AG04449 (cell line): ENCODE measurements around the gene SLC37A3.

Experiments used
- CTCF ChIA-PET: fragments of 350-600 bp; formaldehyde crosslinking; extraction: SDS; loops from one replicate; lab custom pipeline; 2021; ENCODE audit warnings: antibody characterized with exemption; lab: Yijun Ruan, JAX
- POLR2A ChIA-PET: fragments of 400-600, 350-600 bp; formaldehyde crosslinking; extraction: SDS; loops from one replicate; lab custom pipeline; 2020; ENCODE audit warnings: antibody characterized with exemption, inconsistent platforms; lab: Yijun Ruan, JAX
- DNase-seq: peaks from one replicate; pipeline ENCODE4 v3.0.0-alpha.2; 2010; ENCODE audit warnings: low read depth, low spot score
- H3K4me3 ChIP-seq: 2 replicates; pipeline ENCODE4 v1.5.1; 2011; ENCODE audit warnings: low read depth, mild to moderate bottlenecking, control low read depth, low read length
- TF ChIP-seq, protein P1 (sequence below): IDR thresholded peaks from one replicate; pipeline ENCODE4 v1.5.1; 2011; ENCODE audit warnings: mild to moderate bottlenecking, moderate library complexity, low read length, control low read depth, inconsistent platforms; ENCODE audit not compliant: insufficient read depth; ENCODE audit errors: missing control alignments

Gene SLC37A3

DNA sequence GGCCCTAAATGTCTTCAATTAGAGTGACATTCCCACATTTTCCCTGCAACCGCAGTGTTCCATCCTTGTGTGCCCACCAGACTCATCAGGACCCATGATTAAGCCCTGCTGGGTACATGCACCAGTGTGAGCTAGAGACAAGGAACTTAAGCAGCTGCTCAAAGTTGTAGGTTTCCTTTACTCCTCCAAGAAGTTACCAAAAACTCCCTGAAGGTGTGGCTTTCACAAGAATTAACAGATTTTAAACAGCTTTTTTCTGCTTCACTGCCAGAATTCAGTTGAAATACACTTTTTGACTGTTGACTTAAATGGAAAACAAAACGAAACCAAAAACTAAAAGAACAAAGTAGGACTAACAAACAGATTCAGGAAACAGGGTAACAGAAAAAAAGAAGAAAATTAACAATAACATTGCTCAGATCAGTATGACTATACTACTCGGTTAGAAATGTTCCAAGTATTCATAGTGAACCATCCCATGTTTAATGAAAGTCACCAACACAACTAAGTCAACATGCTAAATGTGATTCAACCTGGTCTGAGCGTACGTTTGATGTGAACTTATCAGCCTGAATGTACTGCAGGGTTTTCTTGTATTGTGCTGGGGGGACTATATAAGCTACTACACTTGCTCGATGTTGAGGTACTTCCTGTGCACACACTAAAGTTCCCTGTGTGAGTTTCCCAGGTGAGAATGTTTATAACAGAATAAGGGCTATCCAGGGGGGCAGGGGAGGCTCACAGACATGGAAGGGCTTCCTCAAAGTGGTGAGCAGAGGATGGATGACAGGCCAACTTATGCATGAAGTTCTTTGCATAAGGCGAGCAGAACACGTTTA, 22.2 kb downstream of the SLC37A3 start:
- TF ChIP-seq, protein P1, sequence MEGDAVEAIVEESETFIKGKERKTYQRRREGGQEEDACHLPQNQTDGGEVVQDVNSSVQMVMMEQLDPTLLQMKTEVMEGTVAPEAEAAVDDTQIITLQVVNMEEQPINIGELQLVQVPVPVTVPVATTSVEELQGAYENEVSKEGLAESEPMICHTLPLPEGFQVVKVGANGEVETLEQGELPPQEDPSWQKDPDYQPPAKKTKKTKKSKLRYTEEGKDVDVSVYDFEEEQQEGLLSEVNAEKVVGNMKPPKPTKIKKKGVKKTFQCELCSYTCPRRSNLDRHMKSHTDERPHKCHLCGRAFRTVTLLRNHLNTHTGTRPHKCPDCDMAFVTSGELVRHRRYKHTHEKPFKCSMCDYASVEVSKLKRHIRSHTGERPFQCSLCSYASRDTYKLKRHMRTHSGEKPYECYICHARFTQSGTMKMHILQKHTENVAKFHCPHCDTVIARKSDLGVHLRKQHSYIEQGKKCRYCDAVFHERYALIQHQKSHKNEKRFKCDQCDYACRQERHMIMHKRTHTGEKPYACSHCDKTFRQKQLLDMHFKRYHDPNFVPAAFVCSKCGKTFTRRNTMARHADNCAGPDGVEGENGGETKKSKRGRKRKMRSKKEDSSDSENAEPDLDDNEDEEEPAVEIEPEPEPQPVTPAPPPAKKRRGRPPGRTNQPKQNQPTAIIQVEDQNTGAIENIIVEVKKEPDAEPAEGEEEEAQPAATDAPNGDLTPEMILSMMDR = no peak
- CTCF ChIA-PET = interaction anchor here (1.6 kb wide), 1 partner anchor 10 kb away, joined by 5 read pairs; no protein-coding TSS in a partner anchor
- POLR2A ChIA-PET = no interaction called here

DNA sequence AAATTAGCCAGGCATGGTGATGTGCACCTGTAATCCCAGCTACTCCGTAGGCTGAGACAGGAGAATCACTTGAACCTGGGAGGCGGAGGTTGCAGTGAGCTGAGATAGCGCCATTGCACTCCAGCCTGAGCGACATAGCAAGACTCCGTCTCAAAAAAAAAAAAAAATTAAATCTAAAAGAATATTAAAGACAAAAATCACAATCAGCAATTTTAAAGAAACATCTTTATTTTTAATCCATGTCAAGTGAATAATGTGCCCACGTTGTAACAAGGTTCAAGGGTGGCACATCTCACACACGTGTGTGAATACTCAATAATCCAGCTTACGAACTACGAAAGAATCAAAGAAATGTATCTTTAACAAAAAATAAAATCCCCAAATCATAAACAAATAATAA, 23.0 kb downstream of the SLC37A3 start:
- no peak for DNase-seq
- no peak overlapping the region for H3K4me3 ChIP-seq
- POLR2A ChIA-PET = no interaction called here
- CTCF ChIA-PET = interaction anchor here (1.6 kb wide), 1 partner anchor 11 kb away, joined by 5 read pairs; no protein-coding TSS in a partner anchor
- TF ChIP-seq, protein P1 = no peak

More for the DNA sequence above, 22.2 kb downstream of the SLC37A3 start:
- H3K4me3 ChIP-seq = no peak overlapping the region
- no peak for DNase-seq

DNA sequence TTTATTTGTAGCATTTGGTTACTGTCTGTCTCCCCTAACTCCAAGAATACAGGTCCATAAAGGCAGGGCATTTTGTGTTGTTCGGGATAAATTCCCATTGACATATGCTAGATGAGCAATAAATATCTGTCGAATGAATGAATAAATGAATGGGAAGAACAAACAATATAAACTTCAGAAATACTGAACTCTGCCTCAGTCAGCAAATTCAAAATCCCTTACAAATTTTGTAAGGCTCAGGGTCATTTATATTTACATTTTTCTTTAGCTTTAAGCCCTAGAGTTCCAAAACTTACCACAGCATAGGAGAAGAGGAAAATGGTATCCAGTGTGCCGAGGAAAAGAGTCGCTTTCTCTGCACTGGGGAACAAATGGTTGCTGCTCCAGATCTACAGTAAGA, 29.0 kb downstream of the SLC37A3 start:
- CTCF ChIA-PET = no interaction called here
- no peak overlapping the region for H3K4me3 ChIP-seq
- no peak for DNase-seq
- TF ChIP-seq, protein P1 = no peak
- POLR2A ChIA-PET = no interaction called here

DNA sequence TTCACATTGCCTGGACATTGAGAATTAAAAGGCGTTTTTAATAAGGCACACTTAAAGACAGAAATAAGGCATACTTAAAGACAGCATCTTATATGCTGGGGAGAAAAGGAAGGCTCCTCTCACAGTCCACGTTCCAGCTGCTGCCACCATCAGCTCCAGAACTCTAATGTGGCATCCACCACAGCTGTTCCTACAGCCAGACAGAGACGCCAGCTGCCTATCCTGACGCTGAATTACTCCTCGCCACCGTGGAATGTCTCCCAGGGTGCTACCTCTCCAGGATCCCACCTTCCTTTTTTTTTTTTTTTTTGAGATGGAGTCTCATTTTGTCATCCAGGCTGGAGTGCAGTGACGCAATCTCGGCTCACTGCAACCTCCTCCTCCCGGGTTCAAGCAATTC, 30.8 kb downstream of the SLC37A3 start:
- POLR2A ChIA-PET = no interaction called here
- CTCF ChIA-PET = no interaction called here
- TF ChIP-seq, protein P1 = no peak
- no peak for DNase-seq
- no peak overlapping the region for H3K4me3 ChIP-seq

DNA sequence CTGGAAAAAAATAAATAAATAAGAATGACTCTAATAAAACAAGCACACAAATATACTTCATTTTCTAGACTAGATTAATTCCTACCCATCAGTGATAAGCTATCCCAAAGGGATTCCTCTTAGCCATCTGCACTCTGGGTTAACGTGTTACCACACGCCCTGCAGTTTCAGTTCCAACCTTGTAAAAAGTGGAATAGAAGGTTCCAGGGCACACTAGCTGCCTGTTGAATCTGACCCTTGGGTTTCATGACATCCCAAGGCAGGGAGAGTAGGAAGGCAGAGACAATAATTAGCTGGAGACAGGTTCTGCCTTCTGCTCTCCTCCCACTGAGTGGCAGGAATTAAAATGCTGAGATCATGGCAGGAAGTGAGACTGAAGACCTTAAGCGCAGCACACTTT, 33.5 kb downstream of the SLC37A3 start:
- H3K4me3 ChIP-seq = no peak overlapping the region
- no peak for DNase-seq
- ChIA-PET CTCF (no interaction called here), POLR2A (no interaction called here)
- TF ChIP-seq, protein P1 = no peak

DNA sequence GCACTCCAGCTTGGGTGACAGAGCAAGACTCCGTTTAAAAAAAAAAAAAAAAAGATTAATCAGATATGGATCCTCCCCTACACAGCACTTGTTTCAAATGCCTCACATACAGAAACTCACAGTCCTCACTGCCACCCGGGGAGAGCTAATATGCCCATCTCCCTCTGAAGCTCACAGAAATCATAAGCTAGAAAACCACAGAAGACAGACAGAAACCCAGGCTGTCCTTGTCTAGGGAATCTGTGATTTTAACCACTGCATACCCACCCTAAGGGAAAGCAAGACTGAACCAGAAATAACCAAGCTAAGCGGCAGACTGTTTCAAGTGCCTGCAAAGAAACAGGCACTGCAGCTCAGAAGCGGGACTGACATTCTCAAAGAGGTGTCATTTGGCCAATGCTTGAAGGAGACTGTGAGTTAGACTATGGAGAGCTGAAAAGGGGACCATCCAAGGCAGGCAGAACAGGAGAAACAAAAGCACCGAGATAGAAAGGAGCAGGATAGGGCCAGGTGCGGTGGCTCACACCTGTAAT, 37.6 kb downstream of the SLC37A3 start:
- no peak for DNase-seq
- CTCF ChIA-PET = interaction anchor here (1.1 kb wide), 1 partner anchor 17 kb away, joined by 3 read pairs; no protein-coding TSS in a partner anchor
- POLR2A ChIA-PET = interaction anchor here (0.7 to 1.1 kb wide), 2 partner anchors 12 to 1236 kb away, joined by 3 read pairs; no protein-coding TSS in a partner anchor
- TF ChIP-seq, protein P1 = no peak
- H3K4me3 ChIP-seq = no peak overlapping the region
